Lower leg skin (tissue), 3 donors: Measurements from ENCODE around the gene CD209.

Experiments used
- CTCF ChIP-seq, 3 donors: fragments of 450-650 bp; IDR thresholded peaks; one replicate each; pipeline ENCODE4 v1.5.1; 2016; ENCODE audit warnings: antibody characterized with exemption in 3 of 3, mild to moderate bottlenecking in 3 of 3, moderate library complexity in 2 of 3
- POLR2A ChIP-seq, 2 donors: fragments of 450-650 bp; IDR thresholded peaks; one replicate each; pipeline ENCODE4 v1.6.1; 2016 to 2017; ENCODE audit warnings: antibody characterized with exemption in 2 of 2, mild to moderate bottlenecking in 1 of 2, moderate library complexity in 1 of 2

GRCh38 chr19:7766535-7766934 is 19.2 kb upstream of the CD209 start:
- TF ChIP-seq CTCF (IDR thresholded peaks at IDR 0.05): no peak
- no peak for TF ChIP-seq POLR2A (IDR thresholded peaks at IDR 0.05)
